WTC11 (cell line): ENCODE measurements around the gene MYH14. TPM values are rescaled to one million over a fixed set of nuclear protein-coding genes. Genes with fewer than 3 reads are reported as not detected.

Experiments
- ATAC-seq: fragments of 200-7000 bp; cut with Tn5 transposase; 2 replicates; pipeline ENCODE4 v1.10.0; 2021; ENCODE audit warnings: mild to moderate bottlenecking, moderate library complexity
- CTCF ChIA-PET: fragments of 300-600 bp; sonication (Branson Sonifier 250); formaldehyde crosslinking; loops from one replicate; lab custom pipeline; 2021; ENCODE audit warnings: antibody characterized with exemption; lab: Charles Lee
- POLR2A ChIA-PET: fragments of 350-600 bp; sonication (Branson Sonifier 250); formaldehyde crosslinking; loops from one replicate; lab custom pipeline; 2021; ENCODE audit warnings: antibody characterized with exemption; lab: Charles Lee
- DNase-seq: peaks from one replicate; pipeline ENCODE4 v3.0.0; 2021; ENCODE audit warnings: low spot score
- H3K27ac Mint-ChIP-seq: 2 replicates; pipeline ENCODE4 v1.8.0; 2021; ENCODE audit warnings: mixed read lengths
- H3K27me3 Mint-ChIP-seq: 2 replicates; pipeline ENCODE4 v1.8.0; 2021; ENCODE audit warnings: low read depth, mild to moderate bottlenecking, moderate library complexity, mixed read lengths
- H3K36me3 Mint-ChIP-seq: 2 replicates; pipeline ENCODE4 v1.8.0; 2021; ENCODE audit warnings: mixed read lengths
- H3K4me1 Mint-ChIP-seq: 2 replicates; pipeline ENCODE4 v1.8.0; 2022; ENCODE audit warnings: mixed read lengths
- H3K4me3 Mint-ChIP-seq: 2 replicates; pipeline ENCODE4 v1.8.0; 2021; ENCODE audit warnings: mild to moderate bottlenecking, moderate library complexity, mixed read lengths
- H3K9me3 Mint-ChIP-seq: 2 replicates; pipeline ENCODE4 v1.8.0; 2021; ENCODE audit warnings: mixed read lengths
- ARID4B ChIP-seq: sonication (generic); formaldehyde crosslinking; IDR thresholded peaks from 2 replicates; pipeline ENCODE4 v1.8.0; 2023; ENCODE audit warnings: missing genetic modification reagents, mild to moderate bottlenecking, borderline replicate concordance
- EMX1 ChIP-seq: fragments of 250-450 bp; sonication (Bioruptor Pico); IDR thresholded peaks from 2 replicates; pipeline ENCODE4 v1.8.0; 2021; ENCODE audit warnings: mild to moderate bottlenecking
- ESRRA ChIP-seq: sonication (generic); formaldehyde crosslinking; IDR thresholded peaks from 2 replicates; pipeline ENCODE4 v1.8.1; 2022; ENCODE audit warnings: mild to moderate bottlenecking, missing genetic modification reagents, borderline replicate concordance
- GTF2I ChIP-seq: fragments of 250-450 bp; sonication (Bioruptor Pico); conservative IDR thresholded peaks from 2 replicates; pipeline ENCODE4 v1.4.0; 2021; ENCODE audit warnings: mild to moderate bottlenecking
- IRF2 ChIP-seq: sonication (generic); formaldehyde crosslinking; IDR thresholded peaks from 2 replicates; pipeline ENCODE4 v1.8.0; 2022; ENCODE audit warnings: low read depth, missing genetic modification reagents, borderline replicate concordance
- MXD4 ChIP-seq: fragments of 250-450 bp; sonication (Bioruptor Pico); IDR thresholded peaks from 2 replicates; pipeline ENCODE4 v1.8.0; 2021; ENCODE audit warnings: mild to moderate bottlenecking, moderate library complexity, borderline replicate concordance
- PRRX2 ChIP-seq: fragments of 250-450 bp; sonication (Bioruptor Pico); IDR thresholded peaks from 2 replicates; pipeline ENCODE4 v1.8.0; 2021; ENCODE audit warnings: mild to moderate bottlenecking
- RELA ChIP-seq: sonication (generic); formaldehyde crosslinking; IDR thresholded peaks from 2 replicates; pipeline ENCODE4 v1.8.1; 2022; ENCODE audit warnings: missing genetic modification reagents, mild to moderate bottlenecking, borderline replicate concordance
- USF2 ChIP-seq: sonication (generic); formaldehyde crosslinking; IDR thresholded peaks from 2 replicates; pipeline ENCODE4 v1.8.1; 2023; ENCODE audit warnings: mild to moderate bottlenecking, missing genetic modification reagents, moderate library complexity
- ZBTB21 ChIP-seq: sonication (generic); formaldehyde crosslinking; IDR thresholded peaks from 2 replicates; pipeline ENCODE4 v1.8.1; 2023; ENCODE audit warnings: mild to moderate bottlenecking, missing genetic modification reagents, borderline replicate concordance
- ZNF219 ChIP-seq: sonication (generic); formaldehyde crosslinking; IDR thresholded peaks from 2 replicates; pipeline ENCODE4 v1.8.0; 2023; ENCODE audit warnings: missing genetic modification reagents, mild to moderate bottlenecking, borderline replicate concordance
- ZNF232 ChIP-seq: sonication (generic); formaldehyde crosslinking; IDR thresholded peaks from 2 replicates; pipeline ENCODE4 v1.8.0; 2022; ENCODE audit warnings: mild to moderate bottlenecking, missing genetic modification reagents
- ZNF423 ChIP-seq: fragments of 250-450 bp; sonication (Bioruptor Pico); IDR thresholded peaks from 2 replicates; pipeline ENCODE4 v2.1.2; 2022; ENCODE audit warnings: mild to moderate bottlenecking, moderate library complexity
- total RNA-seq: library from RNA; stranded (reverse); gene quantifications from 3 replicates; pipeline ENCODE4 v1.2.3, GENCODE V29; 2021
- TF ChIP-seq, protein P1 (sequence below): fragments of 250-450 bp; sonication (Bioruptor Pico); IDR thresholded peaks from 2 replicates; pipeline ENCODE4 v2.1.2; 2022; ENCODE audit warnings: mild to moderate bottlenecking, moderate library complexity
- TF ChIP-seq, protein P2 (sequence below): sonication (generic); formaldehyde crosslinking; IDR thresholded peaks from 2 replicates; pipeline ENCODE4 v1.8.1; 2023; ENCODE audit warnings: mild to moderate bottlenecking, missing genetic modification reagents, moderate library complexity
- TF ChIP-seq, protein P3 (sequence below): sonication (generic); formaldehyde crosslinking; IDR thresholded peaks from 2 replicates; pipeline ENCODE4 v1.8.1; 2023; ENCODE audit warnings: mild to moderate bottlenecking, missing genetic modification reagents
- TF ChIP-seq, protein P4 (sequence below): sonication (generic); formaldehyde crosslinking; IDR thresholded peaks from 2 replicates; pipeline ENCODE4 v1.8.1; 2022; ENCODE audit warnings: missing genetic modification reagents, borderline replicate concordance

MYH14 gene
- total RNA-seq, 1 experiment from 2014 or later: 25.8 TPM

- CTCF ChIA-PET: interaction anchor here (2.5 kb wide), 1 partner anchor 9 kb away, joined by 32 read pairs; no protein-coding TSS in a partner anchor
- Mint-ChIP-seq H3K27me3 (peaks cover 36% of the 10 kb centered on the region), H3K36me3 (peaks cover 8% of the 10 kb centered on the region), H3K4me1 (peaks cover 38% of the 10 kb centered on the region), H3K27ac (peak overlapping the region; percentile 79; the same call in 1 of the 2 replicates), H3K4me3 (peak overlapping the region; percentile 31), H3K9me3 (no peaks in the 10 kb centered on the region)
- TF ChIP-seq IRF2 (CRISPR knock-in tag) (no peak), GTF2I (CRISPR knock-in tag) (no peak), ARID4B (CRISPR knock-in tag) (no peak), USF2 (CRISPR knock-in tag) (no peak), ZNF232 (CRISPR knock-in tag) (no peak), ZNF423 (CRISPR knock-in tag) (no peak)
- TF ChIP-seq, protein P1, sequence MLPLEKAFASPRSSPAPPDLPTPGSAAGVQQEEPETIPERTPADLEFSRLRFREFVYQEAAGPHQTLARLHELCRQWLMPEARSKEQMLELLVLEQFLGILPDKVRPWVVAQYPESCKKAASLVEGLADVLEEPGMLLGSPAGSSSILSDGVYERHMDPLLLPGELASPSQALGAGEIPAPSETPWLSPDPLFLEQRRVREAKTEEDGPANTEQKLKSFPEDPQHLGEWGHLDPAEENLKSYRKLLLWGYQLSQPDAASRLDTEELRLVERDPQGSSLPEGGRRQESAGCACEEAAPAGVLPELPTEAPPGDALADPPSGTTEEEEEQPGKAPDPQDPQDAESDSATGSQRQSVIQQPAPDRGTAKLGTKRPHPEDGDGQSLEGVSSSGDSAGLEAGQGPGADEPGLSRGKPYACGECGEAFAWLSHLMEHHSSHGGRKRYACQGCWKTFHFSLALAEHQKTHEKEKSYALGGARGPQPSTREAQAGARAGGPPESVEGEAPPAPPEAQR (CRISPR knock-in tag): no peak
- TF ChIP-seq, protein P2, sequence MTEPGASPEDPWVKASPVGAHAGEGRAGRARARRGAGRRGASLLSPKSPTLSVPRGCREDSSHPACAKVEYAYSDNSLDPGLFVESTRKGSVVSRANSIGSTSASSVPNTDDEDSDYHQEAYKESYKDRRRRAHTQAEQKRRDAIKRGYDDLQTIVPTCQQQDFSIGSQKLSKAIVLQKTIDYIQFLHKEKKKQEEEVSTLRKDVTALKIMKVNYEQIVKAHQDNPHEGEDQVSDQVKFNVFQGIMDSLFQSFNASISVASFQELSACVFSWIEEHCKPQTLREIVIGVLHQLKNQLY: no peak
- ATAC-seq: no peak
- DNase-seq: no peak
- POLR2A ChIA-PET: no interaction called here
These were observed 120.9 kb downstream of the MYH14 start for GRCh38 chr19:50324331-50324730.

DNA sequence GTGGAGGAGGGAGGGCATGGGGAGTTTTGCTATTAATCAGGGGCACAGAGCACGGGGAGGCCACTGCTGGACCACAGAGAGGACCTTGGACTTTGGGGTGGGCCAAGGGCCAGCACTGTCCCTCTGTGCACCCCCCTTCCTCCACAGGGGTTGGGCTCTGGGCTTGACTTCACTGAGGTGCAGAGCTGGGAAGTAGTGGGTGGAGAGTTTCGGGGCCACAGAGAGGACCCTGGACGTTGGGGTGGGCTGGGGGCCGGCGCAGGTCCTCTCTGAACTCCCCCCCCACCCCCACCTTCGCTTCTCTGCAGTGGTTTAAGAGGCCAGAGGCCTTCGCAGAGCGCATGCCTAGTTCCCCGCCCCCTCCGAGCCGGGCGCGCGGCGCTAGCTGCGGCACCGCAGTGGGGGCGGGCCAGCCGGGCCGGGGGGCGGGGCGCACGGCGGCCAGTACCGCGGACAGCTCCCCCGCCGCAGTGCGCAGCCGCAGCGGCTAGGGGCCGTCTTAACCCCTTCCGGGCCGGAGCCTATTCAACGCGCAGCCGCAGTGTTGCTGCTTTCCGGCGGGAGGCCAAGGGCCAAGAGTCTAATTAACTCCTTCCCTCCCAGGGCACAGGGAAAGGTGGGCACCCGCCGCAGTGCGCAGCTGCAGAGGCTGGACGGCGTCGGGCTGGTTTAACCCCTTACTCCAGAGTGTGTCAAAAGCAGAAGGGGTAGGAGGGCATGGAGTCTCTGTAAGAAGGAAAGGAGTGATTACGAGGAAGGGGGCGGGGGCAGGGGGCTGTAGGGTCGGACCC lies 122.1 kb downstream of the MYH14 start:
- Mint-ChIP-seq H3K4me1 (peaks cover 46% of the 10 kb centered on the region), H3K27me3 (peaks cover 36% of the 10 kb centered on the region), H3K9me3 (no peaks in the 10 kb centered on the region), H3K4me3 (peak overlapping the region; percentile 84), H3K27ac (peak overlapping the region; percentile 88; the same call in 1 of the 2 replicates), H3K36me3 (peaks cover 8% of the 10 kb centered on the region)
- ChIA-PET POLR2A (interaction anchor here (0.6 to 1.5 kb wide), 6 partner anchors 8 to 91 kb away, joined by 3 to 21 read pairs (median 8); no protein-coding TSS in a partner anchor), CTCF (interaction anchor here (0.7 to 2.5 kb wide), 16 partner anchors 10 to 403 kb away, joined by 3 to 32 read pairs (median 4); no protein-coding TSS in a partner anchor)
- DNase-seq: peak; percentile 97
- peak; percentile 9 for ATAC-seq
- no peak for TF ChIP-seq PRRX2 (CRISPR knock-in tag)
- TF ChIP-seq, protein P3, sequence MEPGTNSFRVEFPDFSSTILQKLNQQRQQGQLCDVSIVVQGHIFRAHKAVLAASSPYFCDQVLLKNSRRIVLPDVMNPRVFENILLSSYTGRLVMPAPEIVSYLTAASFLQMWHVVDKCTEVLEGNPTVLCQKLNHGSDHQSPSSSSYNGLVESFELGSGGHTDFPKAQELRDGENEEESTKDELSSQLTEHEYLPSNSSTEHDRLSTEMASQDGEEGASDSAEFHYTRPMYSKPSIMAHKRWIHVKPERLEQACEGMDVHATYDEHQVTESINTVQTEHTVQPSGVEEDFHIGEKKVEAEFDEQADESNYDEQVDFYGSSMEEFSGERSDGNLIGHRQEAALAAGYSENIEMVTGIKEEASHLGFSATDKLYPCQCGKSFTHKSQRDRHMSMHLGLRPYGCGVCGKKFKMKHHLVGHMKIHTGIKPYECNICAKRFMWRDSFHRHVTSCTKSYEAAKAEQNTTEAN: no peak
- peak; percentile 87; the same call in 1 of the 2 replicates for TF ChIP-seq ZNF219 (CRISPR knock-in tag)
- no peak for TF ChIP-seq ZNF423 (CRISPR knock-in tag)
- TF ChIP-seq ARID4B (CRISPR knock-in tag): peak; percentile 64; the same call in 1 of the 2 replicates
- TF ChIP-seq, protein P4, sequence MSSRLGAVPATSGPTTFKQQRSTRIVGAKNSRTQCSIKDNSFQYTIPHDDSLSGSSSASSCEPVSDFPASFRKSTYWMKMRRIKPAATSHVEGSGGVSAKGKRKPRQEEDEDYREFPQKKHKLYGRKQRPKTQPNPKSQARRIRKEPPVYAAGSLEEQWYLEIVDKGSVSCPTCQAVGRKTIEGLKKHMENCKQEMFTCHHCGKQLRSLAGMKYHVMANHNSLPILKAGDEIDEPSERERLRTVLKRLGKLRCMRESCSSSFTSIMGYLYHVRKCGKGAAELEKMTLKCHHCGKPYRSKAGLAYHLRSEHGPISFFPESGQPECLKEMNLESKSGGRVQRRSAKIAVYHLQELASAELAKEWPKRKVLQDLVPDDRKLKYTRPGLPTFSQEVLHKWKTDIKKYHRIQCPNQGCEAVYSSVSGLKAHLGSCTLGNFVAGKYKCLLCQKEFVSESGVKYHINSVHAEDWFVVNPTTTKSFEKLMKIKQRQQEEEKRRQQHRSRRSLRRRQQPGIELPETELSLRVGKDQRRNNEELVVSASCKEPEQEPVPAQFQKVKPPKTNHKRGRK (CRISPR knock-in tag): no peak
- TF ChIP-seq MXD4: no peak
- TF ChIP-seq RELA (CRISPR knock-in tag): no peak
- no peak; the same call in 1 of the 2 replicates for TF ChIP-seq ZBTB21 (CRISPR knock-in tag)
- no peak for TF ChIP-seq EMX1 (CRISPR knock-in tag)
- peak; percentile 75; the same call in 1 of the 2 replicates for TF ChIP-seq ESRRA
